ENCODE results near the gene DCTN3.

- peak in 1 of 3 donors; percentile 8 for TF ChIP-seq CTCF (IDR thresholded peaks at IDR 0.05)
- TF ChIP-seq POLR2A (IDR thresholded peaks at IDR 0.05): peak; percentile 74
Measured at GRCh38 chr9:34665381-34666250, 45.3 kb upstream of the DCTN3 start.
